ENCODE data around the gene KLC3. TPM values are rescaled to one million over a fixed set of nuclear protein-coding genes. Genes with fewer than 3 reads are reported as not detected.
A peak's percentile ranks its signal among the peaks of the same experiment; 100 is the strongest.

Gene KLC3
- total and polyA plus RNA-seq, 2 of the 8 experiments (the other 6 are each of a cell fraction or from before 2014, with no cell fraction given), result 1.3 to 2.8 TPM

- no peak for DNase-seq (ENCODE audit: low read depth in 1 of 2, low spot score in 2 of 2)
- no peak for FAIRE-seq
These were observed 51.5 kb downstream of the KLC3 start for GRCh38 chr19:45391871-45392665.

More at GRCh38 chr19:45391871-45392665, 51.5 kb downstream of the KLC3 start:
- Histone ChIP-seq H2BK12ac (ENCODE audit: low read depth, low read length) (no peak overlapping the region), H3K4me3 (ENCODE audit: extremely low read depth in 1 of 4, insufficient read depth in 2 of 4, low read depth in 3 of 4, low read length in 4 of 4) (no peak overlapping the region), H3K79me2 (ENCODE audit: control insufficient read depth in 1 of 2, insufficient read depth in 2 of 2, low read length in 2 of 2) (no peaks in the 10 kb centered on the region), H3K36me3 (ENCODE audit: control insufficient read depth in 2 of 4, insufficient read depth in 4 of 4, low read length in 3 of 4) (peaks cover 0 to 6% (median 0%) of the 10 kb centered on the region in 4 experiments; a peak in 1 of 8 replicates), H2BK15ac (ENCODE audit: low read length) (no peak overlapping the region), H3K79me1 (ENCODE audit: low read depth, low read length) (no peaks in the 10 kb centered on the region), H4K91ac (replicated peaks; ENCODE audit: insufficient read length, low read length) (no peak overlapping the region), H3K9me3 (ENCODE audit: insufficient read depth in 2 of 2, low read depth in 1 of 2, low read length in 1 of 2) (no peaks in the 10 kb centered on the region), H3K14ac (ENCODE audit: insufficient read length) (no peak overlapping the region), H2AK5ac (ENCODE audit: low read depth, low read length) (no peak overlapping the region), H3K23ac (ENCODE audit: insufficient read length) (no peak overlapping the region), H4K5ac (ENCODE audit: insufficient read length, low read depth, low read length) (no peak overlapping the region), H2AFZ (ENCODE audit: low read length) (no peak overlapping the region), H4K20me1 (replicated peaks in 1 of 2; ENCODE audit: control insufficient read depth in 1 of 2, insufficient read depth in 2 of 2, low read length in 2 of 2) (no peaks in the 10 kb centered on the region), H2BK120ac (replicated peaks; ENCODE audit: low read depth, low read length) (no peak overlapping the region), H3K27ac (ENCODE audit: low read depth, low read length) (peak overlapping the region; percentile 23; the same call in 1 of the 2 replicates), H3K18ac (ENCODE audit: extremely low read depth, low read length) (no peak overlapping the region), H2BK5ac (ENCODE audit: low read depth, low read length) (no peak overlapping the region), H3K56ac (replicated peaks; ENCODE audit: insufficient read length, low read depth, low read length) (no peak overlapping the region), H3K4me2 (ENCODE audit: insufficient read depth in 1 of 2, low read depth in 2 of 2, low read length in 2 of 2) (no peak overlapping the region), H3K4ac (replicated peaks; ENCODE audit: insufficient read length, low read depth, low read length) (no peak overlapping the region), H3K23me2 (ENCODE audit: low read depth, low read length) (peaks cover 13% of the 10 kb centered on the region), H3K9ac (replicated peaks in 1 of 4; ENCODE audit: extremely low read depth in 1 of 4, low read depth in 3 of 4, low read length in 3 of 4) (no peak overlapping the region), H4K8ac (ENCODE audit: extremely low read depth, insufficient read depth, low read length) (no peak overlapping the region), H2BK20ac (ENCODE audit: low read length) (no peak overlapping the region), H3K4me1 (replicated peaks in 1 of 4; ENCODE audit: control insufficient read depth in 3 of 4, insufficient read depth in 4 of 4, low read length in 3 of 4) (peaks cover 2 to 8% (median 4%) of the 10 kb centered on the region in 4 experiments; a peak in 6 of 7 replicates), H3K27me3 (replicated peaks in 1 of 4; ENCODE audit: control insufficient read depth in 3 of 4, extremely low read depth in 1 of 4, insufficient read depth in 3 of 4, low read length in 3 of 4) (peaks cover 10 to 17% (median 12%) of the 10 kb centered on the region in 4 experiments)
- ChIA-PET POLR2A (ENCODE audit: partially characterized antibody) (interaction anchor here (0.9 to 2.7 kb wide), 6 partner anchors 8 to 285 kb away, joined by 3 to 12 read pairs (median 4); partner anchors contain the start of gene PPP1R13L), CTCF (ENCODE audit: partially characterized antibody) (interaction anchor here (0.8 to 4.1 kb wide), 4 partner anchors 9 to 94 kb away, joined by 3 to 22 read pairs (median 4); partner anchors contain the start of gene PPP1R13L)
- 86% methylated on average over 17 of the region's 21 CpGs; no CpG with 5 or more reads in 1 of the 2 experiments for WGBS, 2 experiments (ENCODE audit: extremely low coverage in 1 of 2, insufficient coverage in 1 of 2, insufficient read length in 1 of 2, insufficient replicate concordance in 2 of 2, low coverage in 1 of 2, low lambda C conversion rate in 2 of 2, missing lambda C conversion rate in 1 of 2)
- no peak for TF ChIP-seq NANOG (IDR thresholded peaks at IDR 0.05; ENCODE audit: insufficient read depth, low read depth, low read length, poor library complexity, severe bottlenecking)
- TF ChIP-seq KDM1A (IDR thresholded peaks at IDR 0.05; ENCODE audit: borderline replicate concordance, low read length), result peak; percentile 40; the same call in 1 of the 2 replicates

Data from H1 (cell line).